Muscle of leg (tissue), 11 donors: Measurements from ENCODE around the gene CD48. TPM values are rescaled to one million over a fixed set of nuclear protein-coding genes. Genes with fewer than 3 reads are reported as not detected.
A peak's percentile ranks its signal among the peaks of the same experiment; 100 is the strongest.
"Not testable (repeated sequence)": the region's sequence is repeated elsewhere in the genome, so short reads cannot be mapped to it uniquely, and the experiment has no call there.

Experiments
- DNase-seq: peaks from one replicate; pipeline ENCODE4 v3.0.0; 2013
- H3K27ac ChIP-seq: one replicate; pipeline ENCODE4 v1.5.1; 2013; ENCODE audit warnings: mild to moderate bottlenecking, low read length, control low read depth
- H3K27me3 ChIP-seq: one replicate; pipeline ENCODE4 v1.6.1; 2013; ENCODE audit warnings: low read length; ENCODE audit not compliant: control insufficient read depth, insufficient read depth
- H3K36me3 ChIP-seq: one replicate; pipeline ENCODE4 v1.6.1; 2013; ENCODE audit warnings: low read length; ENCODE audit not compliant: control insufficient read depth, insufficient read depth
- H3K4me1 ChIP-seq: one replicate; pipeline ENCODE4 v1.6.1; 2013; ENCODE audit warnings: low read length; ENCODE audit not compliant: control insufficient read depth, insufficient read depth
- H3K4me3 ChIP-seq: one replicate; pipeline ENCODE4 v1.5.1; 2013; ENCODE audit warnings: low read length, control low read depth
- H3K9me3 ChIP-seq: replicated peaks from 2 replicates; pipeline ENCODE4 v1.6.1; 2013; ENCODE audit warnings: low read depth, low read length; ENCODE audit not compliant: control insufficient read depth
- WGBS: methylation state at CpG from one replicate; pipeline ENCODE4 v1.1.5; 2013; ENCODE audit warnings: missing lambda C conversion rate; ENCODE audit not compliant: insufficient coverage; 5-methylcytosine and 5-hydroxymethylcytosine counted together
- polyA plus RNA-seq, 8 donors: library from polyadenylated mRNA; unstranded; fragments of 120-200 nt; gene quantifications; one replicate each; pipeline versions ENCODE4 v1.2.1 to v1.2.3, GENCODE V29; 2013; ENCODE audit warnings: inconsistent platforms in 1 of 8, low replicate concordance in 1 of 8; ENCODE audit not compliant: insufficient read length in 8 of 8, insufficient read depth in 1 of 8
- total RNA-seq: library from RNA; stranded (reverse); fragments of 120-200 nt; gene quantifications from one replicate; pipeline ENCODE4 v1.2.4, GENCODE V29; 2013

Gene CD48
- total and polyA plus RNA-seq, 9 donors = 1.1 to 2.0 (median 1.3) TPM

- no peak overlapping the region for H3K27ac ChIP-seq
- no peaks in the 10 kb centered on the region for H3K27me3 ChIP-seq
- 78% methylated on average over 1 of the region's 1 CpG for WGBS
- no peaks in the 10 kb centered on the region for H3K36me3 ChIP-seq
- DNase-seq = no peak
- H3K4me1 ChIP-seq = no peaks in the 10 kb centered on the region
- H3K9me3 ChIP-seq = no peaks in the 10 kb centered on the region
- no peak overlapping the region for H3K4me3 ChIP-seq
These were observed 4.4 kb upstream of the CD48 start for GRCh38 chr1:160716013-160716412.

DNA sequence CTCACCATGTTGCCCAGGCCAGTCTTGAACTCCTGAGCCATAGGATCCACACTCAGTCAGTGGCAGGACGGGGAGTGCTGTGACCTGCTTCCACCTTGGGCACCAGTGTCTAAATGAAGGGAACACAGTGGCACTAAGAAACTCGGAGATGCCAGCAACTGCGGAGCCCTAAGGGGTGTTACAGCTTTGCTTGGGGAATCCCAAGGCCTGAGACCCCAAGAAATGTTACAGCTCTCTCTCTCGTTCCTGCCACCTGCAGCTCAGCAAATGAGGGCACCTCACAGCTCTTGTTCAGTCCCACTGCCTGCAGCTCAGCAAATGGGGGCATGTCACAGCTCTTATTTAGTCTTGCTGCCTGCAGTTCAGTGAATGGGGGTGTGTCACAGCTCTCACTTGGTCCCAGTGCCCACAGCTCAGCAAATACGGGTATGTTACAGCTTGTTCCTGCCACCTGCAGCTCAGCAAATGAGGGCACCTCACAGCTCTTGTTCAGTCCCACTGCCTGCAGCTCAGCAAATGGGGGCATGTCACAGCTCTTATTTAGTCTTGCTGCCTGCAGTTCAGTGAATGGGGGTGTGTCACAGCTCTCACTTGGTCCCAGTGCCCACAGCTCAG lies 2.5 kb upstream of the CD48 start:
- not testable (repeated sequence) for DNase-seq, H3K9me3 ChIP-seq, H3K36me3 ChIP-seq, H3K4me1 ChIP-seq, H3K27me3 ChIP-seq, H3K27ac ChIP-seq, H3K4me3 ChIP-seq
- WGBS = 74% methylated on average over 3 of the region's 5 CpGs

DNA sequence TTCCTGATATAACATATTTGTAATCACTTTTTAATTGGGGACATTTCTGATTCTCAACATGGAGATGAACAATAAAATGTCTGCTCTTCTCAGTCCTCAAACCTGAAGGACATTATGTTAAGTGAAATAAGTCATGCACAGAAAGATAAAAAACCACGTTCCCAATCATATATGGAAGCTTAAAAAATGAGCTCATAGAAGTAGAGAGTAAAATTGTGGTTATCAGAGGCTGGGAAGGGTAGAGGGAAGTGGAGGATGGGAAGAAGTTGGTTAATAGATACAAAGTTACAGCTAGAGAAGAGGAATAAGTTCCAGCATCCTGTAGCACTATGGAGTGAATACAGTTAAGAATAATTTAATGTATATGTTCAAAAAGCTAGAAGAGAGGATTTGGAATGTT lies 1.5 kb upstream of the CD48 start:
- no peak overlapping the region for H3K27ac ChIP-seq

DNA sequence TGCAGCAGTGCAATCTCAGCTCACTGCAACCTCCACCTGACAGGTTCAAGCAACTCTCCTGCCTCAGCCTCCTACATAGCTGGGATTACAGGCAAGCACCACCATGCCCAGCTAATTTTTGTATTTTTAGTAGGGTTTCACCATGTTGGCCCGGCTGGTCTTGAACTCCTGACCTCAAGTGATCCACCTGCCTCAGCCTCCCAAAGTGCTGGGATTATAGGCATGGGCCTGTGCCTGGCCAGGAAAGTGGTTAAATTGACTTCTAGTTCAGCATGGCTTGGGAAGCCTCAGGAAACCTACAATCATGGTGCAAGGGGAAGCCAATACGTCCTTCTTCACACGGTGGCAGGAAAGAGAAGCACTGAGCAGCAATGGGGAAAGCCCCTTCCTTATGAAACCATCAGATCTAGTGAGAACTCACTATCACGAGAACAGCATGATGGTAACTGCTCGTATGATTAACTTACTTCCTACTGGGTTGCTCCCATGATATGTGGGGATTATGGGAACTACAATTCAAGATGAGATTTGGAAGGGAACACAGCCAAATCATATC lies 981 bp upstream of the CD48 start:
- not testable (repeated sequence) for H3K27ac ChIP-seq, H3K4me3 ChIP-seq
- 60% methylated on average over 1 of the region's 5 CpGs for WGBS

More for the DNA sequence above, 1.5 kb upstream of the CD48 start:
- Histone ChIP-seq H3K4me1 (no peaks in the 10 kb centered on the region), H3K9me3 (no peaks in the 10 kb centered on the region), H3K4me3 (no peak overlapping the region), H3K27me3 (no peaks in the 10 kb centered on the region), H3K36me3 (no peaks in the 10 kb centered on the region)
- DNase-seq = no peak
- WGBS = no CpG with 5 or more reads among the region's 1 CpG

DNA sequence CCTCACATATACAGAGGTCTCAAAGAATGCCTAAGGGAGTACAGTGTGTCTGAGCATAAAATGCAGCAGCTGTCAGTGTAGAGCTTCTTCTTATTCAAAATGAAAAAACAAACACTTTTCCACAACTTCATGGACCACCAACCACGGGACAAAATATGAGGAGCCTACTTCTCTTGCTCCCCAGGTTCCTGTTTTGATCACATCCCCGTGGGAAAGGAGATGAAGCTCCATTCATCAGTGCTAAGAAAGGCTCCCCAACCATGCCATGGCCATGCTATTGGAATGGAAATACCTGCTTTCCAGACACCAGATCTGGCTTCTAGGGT lies 383 bp downstream of the CD48 start:
- H3K9me3 ChIP-seq = no peaks in the 10 kb centered on the region
- H3K36me3 ChIP-seq = no peaks in the 10 kb centered on the region
- peak overlapping the region; percentile 14 for H3K4me3 ChIP-seq
- no peak for DNase-seq
- H3K4me1 ChIP-seq = no peaks in the 10 kb centered on the region
- H3K27ac ChIP-seq = no peak overlapping the region
- no peaks in the 10 kb centered on the region for H3K27me3 ChIP-seq
- 90% methylated on average over 2 of the region's 2 CpGs for WGBS

More for the DNA sequence above, 981 bp upstream of the CD48 start:
- H3K9me3 ChIP-seq, H3K36me3 ChIP-seq, H3K27me3 ChIP-seq, H3K4me1 ChIP-seq: not testable (repeated sequence)
- DNase-seq = peak; percentile 25

GRCh38 chr1:160710517-160711252 lies 937 bp downstream of the CD48 start:
- Histone ChIP-seq H3K27me3 (no peaks in the 10 kb centered on the region), H3K36me3 (no peaks in the 10 kb centered on the region), H3K4me1 (no peaks in the 10 kb centered on the region), H3K9me3 (no peaks in the 10 kb centered on the region), H3K4me3 (peak overlapping the region; percentile 14), H3K27ac (no peak overlapping the region)
- whole genome bisulfite sequencing = no CpG with 5 or more reads among the region's 4 CpGs
- DNase-seq = no peak

GRCh38 chr1:160709715-160710114 lies 1.9 kb downstream of the CD48 start:
- H3K4me3 ChIP-seq = no peak overlapping the region
- no peaks in the 10 kb centered on the region for H3K27me3 ChIP-seq
- no peaks in the 10 kb centered on the region for H3K36me3 ChIP-seq
- no peak for DNase-seq
- H3K27ac ChIP-seq = no peak overlapping the region
- no CpG with 5 or more reads among the region's 1 CpG for WGBS
- no peaks in the 10 kb centered on the region for H3K4me1 ChIP-seq
- no peaks in the 10 kb centered on the region for H3K9me3 ChIP-seq

GRCh38 chr1:160708801-160709200 lies 2.8 kb downstream of the CD48 start:
- no peaks in the 10 kb centered on the region for H3K27me3 ChIP-seq
- H3K36me3 ChIP-seq = no peaks in the 10 kb centered on the region
- no peak overlapping the region for H3K27ac ChIP-seq
- no peaks in the 10 kb centered on the region for H3K4me1 ChIP-seq
- DNase-seq = no peak
- H3K4me3 ChIP-seq = no peak overlapping the region
- H3K9me3 ChIP-seq = no peaks in the 10 kb centered on the region
- 93% methylated on average over 2 of the region's 4 CpGs for WGBS

DNA sequence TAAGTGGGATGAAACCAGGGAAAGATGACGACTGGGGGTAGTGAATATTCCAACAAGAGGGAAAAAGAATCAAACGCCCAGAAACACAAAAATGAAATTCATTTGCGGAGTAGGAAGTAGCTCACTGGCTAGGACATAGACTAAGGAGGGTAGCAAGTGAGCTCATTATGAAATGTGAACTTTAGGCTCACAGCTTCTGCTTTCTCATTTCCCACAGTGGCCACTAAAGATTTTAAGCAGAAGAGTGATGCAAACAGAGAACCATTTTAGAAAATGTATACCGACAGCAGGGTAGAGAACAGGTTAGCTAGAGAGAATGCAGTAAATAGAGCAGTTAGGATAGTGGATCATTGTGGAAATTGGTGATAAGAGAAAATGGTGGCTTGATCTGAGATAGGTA lies 3.5 kb downstream of the CD48 start:
- no peaks in the 10 kb centered on the region for H3K36me3 ChIP-seq
- H3K27ac ChIP-seq = peak overlapping the region; percentile 23
- no peaks in the 10 kb centered on the region for H3K27me3 ChIP-seq
- peak; percentile 39 for DNase-seq
- no peaks in the 10 kb centered on the region for H3K4me1 ChIP-seq
- WGBS = 79% methylated on average over 4 of the region's 4 CpGs
- H3K4me3 ChIP-seq = no peak overlapping the region
- H3K9me3 ChIP-seq = no peaks in the 10 kb centered on the region

GRCh38 chr1:160707236-160708064 lies 4.2 kb downstream of the CD48 start:
- DNase-seq = no peak
- Histone ChIP-seq H3K27ac (peak overlapping the region; percentile 23), H3K4me1 (no peaks in the 10 kb centered on the region), H3K9me3 (no peaks in the 10 kb centered on the region), H3K36me3 (no peaks in the 10 kb centered on the region), H3K4me3 (no peak overlapping the region), H3K27me3 (no peaks in the 10 kb centered on the region)
- WGBS = 73% methylated on average over 6 of the region's 8 CpGs
